Measurements from ENCODE around the gene TRPM5.
A peak's percentile ranks its signal among the peaks of the same experiment; 100 is the strongest.

TRPM5 gene

DNA sequence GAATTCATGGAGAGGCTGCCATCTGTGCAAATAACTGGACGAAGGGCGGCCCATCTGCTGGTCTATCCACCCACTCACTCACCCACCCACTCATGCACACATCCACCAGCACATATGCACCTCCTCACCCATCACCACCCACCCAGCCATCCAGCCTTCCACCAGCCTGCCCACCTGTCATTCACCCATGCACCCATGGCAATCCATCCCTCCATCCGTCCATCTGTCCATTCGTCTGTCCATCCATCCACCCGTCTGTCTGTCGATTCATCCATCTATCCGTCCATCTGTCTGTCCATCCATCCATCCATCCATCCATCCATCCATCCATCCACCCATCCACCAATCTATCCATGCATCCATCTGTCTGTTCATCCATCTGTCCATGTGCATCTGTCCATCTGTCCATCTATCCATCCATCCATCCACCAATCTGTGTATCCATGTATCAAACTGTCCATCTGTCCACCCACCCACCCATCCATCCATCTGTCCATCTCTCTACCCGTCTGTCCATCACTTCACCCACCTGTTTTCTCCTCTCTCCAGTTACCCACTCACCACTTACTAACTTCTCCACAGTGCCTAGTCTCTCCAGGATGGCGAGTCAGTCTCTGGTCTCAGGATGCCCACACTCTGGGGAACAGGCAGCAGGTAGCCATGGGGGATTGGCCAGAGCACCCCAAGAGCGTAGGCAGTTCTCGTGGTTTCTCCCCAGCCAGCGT lies 8.9 kb downstream of the TRPM5 start:
- DNase-seq: no peak

DNA sequence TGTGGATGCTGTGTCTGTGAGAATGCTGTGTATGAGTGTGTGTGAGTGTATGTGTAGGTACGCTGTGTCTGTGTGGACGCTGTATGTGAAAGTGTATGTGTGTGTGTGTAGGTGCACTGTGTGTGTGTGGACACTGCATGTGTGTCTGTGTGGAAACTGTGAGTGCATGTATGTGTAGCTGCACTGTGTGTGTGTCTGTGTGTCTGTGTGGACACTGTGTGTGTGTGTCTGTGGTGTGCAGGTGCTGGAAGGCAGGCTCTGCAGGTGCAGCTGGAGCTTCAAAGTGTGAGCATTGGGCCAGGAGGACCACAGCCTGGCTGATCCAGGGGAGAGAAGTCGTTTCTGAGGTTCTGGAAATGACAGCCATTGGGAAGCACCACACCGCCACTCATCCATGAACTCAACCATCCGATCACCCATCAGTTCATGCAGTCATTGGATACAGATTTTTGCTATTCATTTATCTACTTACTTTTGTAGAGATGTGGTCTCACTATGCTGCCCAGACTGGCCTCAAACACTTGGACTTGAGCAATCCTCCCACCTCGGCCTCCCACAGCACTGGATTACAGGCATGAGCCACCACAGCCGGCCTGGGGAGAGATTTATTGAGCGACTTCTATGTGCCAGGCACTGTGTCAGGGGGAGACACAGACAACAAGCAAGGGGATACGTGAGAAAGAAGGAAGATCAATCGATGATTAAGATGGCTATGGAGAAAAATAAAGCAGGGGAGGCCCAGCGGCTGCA lies 9.6 kb downstream of the TRPM5 start:
- no peak for DNase-seq

DNA sequence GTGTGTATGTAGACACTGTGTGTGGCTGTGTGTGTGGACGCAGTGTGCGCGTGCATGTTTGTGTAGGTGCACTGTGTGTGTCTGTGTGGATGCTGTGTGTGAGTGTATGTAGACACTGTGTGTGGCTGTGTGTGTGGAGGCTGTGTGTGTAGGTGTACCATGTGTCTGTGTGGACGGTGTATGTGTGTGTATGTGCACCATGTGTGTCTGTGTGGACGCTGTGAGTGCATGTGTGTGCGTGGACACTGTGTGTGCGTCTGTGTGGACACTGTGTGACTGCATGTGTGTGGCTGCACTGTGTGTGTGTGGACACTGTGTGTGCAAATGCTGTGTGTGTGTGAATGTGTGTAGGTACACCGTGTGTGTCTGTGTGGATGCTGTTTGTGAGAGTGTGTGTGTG lies 10.3 kb downstream of the TRPM5 start:
- DNase-seq: no peak

DNA sequence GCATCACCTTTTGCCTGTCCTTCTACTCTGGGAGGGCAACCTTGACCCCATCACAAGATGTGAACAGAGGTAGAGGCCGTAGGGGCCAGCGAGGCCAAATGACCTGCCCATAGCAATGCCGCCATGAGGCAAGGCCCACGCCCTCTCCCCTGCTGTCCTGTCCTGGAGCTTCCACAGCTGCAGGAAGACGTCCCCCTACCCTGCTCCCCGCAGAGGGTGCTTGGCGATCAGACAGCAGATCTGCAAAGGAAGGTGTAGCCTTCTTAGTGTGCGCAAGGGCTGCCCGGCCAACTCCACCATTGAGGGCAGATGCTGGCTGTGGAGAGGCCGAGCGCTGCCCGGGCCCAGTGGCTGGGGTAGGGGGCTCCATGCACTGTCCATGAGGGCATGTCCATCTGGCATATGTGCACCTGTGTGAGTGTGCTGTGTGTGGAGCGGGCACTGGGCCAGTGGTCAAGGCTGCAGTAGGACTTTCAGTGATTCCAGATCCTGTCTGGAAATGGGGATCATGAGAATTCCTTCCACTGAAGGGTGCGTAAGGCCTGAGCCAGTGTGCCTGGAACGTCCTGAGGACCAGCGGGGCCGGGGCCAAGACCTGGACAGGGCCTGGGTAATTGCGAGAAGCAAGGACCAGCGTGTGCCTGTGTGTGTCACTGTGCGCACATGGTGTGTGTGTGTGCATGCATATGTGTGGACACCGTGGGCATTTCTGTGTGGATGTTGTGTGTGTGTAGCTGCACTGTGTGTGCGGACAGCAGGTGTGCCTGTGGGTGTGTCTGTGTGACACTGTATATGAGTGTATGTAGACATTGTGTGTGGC lies 11.0 kb downstream of the TRPM5 start:
- no peak for DNase-seq

DNA sequence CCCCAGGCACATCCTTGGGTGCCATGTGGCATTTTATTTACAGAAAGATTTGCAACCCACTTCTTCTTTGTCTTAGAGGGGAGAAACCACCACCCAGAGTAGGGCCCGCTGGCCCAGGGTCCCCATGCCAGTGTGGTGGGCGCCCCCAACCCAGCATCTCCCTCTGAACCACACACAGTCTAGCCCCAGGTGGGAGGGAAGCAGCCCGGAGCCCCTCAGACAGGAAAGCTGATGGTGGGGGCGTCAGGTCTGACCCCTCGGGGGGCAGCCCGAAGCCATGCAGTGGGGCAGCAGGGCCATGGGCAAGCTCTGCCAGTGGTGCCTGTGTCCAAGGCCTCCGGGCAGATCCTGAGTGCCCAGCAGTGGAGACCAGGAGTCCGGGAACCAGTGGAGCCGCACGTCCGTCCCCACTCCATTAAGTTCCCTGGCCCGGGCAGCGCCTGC lies 11.7 kb downstream of the TRPM5 start:
- no peak for DNase-seq

DNA sequence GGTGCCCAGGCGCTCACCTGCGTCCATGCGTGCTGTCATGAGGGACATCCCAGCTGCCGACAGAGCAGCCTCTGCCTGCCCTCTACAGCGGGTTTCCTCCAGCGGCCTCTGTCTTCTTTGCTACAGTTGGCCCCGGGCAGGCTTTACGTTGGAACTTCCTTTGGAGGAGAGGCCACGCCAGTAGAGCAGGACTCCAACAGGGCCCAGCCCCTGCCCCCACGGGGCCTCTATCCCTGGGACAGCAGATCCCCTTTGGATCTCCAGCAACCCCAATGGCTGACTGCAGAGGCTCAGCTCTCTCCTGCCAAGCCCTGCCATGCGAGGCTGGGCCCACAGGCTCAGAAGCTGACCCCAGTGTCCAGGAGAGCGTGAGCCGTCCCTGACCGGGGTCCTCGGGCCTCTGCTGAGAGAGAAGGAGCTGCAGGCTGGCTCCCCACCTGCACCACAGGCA lies 12.1 kb downstream of the TRPM5 start:
- no peak for DNase-seq

DNA sequence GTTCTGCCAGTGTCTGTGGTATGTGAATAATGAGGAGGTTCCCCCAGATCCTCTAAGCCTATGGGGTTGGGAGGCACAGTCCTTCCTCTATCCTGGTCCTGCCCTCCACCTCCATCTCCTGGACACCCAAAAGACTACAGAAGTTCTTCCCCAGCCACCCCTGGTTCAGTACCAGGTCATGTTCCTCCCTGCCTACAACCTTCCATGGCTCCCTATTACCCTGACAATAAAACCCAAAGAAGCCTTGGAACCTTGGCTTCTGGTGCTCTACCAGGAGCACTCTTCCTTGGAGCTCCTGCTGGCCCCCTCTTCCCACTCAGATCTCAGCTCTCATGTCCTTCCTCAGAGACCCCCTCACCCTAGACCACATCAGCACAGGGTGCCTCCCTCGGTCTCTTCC lies 12.9 kb downstream of the TRPM5 start:
- DNase-seq: no peak

DNA sequence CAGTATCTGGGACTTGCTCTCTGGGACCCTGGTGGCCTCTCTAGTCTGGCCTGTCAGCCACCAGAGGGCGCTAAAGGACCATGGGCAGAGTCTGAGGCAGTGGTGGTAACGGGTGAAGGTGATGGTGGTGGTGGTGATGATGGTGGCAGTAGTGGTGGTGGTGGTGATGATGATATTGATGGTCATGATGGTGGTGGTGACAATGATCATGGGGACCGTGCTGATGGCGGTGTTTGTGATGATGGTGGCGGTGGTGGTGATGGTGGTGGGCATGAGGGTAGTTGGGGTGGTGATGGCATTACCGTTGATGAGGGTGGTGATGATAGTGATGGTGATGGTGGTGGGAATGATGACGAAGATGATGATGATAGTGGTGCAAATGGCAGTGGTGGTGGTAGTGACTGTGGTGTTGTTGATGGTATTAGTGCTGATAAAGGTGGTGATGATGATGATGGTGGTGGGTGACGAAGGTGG lies 16.0 kb downstream of the TRPM5 start:
- peak; percentile 74 for DNase-seq

DNA sequence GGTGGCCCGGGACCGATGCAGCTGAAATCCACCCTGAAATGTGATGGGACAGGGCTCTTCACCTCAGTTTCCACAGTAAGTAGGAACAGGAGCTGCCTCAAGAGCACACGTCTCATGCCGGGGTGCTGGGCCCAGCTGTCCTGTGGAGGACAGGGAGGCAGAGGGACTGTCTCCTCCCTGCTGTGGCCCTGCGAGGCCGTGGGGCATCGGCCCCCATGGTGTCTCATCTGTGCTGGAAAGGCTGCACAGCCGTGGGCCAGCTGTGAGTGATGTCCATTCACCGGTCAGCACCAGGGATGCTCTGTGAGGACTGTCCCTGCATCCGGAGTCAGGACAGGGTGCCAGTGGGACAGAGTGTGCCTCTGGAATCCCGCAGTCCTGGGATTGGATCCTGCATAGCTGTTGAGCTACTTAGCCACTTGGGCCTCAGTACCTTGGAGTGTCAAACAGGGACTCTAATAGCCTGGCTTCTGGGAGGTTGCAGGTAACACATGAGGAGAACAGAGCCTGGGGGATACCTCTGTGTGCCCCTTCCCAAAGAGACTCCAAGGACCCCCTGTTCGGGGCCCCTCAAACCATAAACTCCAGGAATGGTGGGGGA lies 16.5 kb downstream of the TRPM5 start:
- DNase-seq: no peak

DNA sequence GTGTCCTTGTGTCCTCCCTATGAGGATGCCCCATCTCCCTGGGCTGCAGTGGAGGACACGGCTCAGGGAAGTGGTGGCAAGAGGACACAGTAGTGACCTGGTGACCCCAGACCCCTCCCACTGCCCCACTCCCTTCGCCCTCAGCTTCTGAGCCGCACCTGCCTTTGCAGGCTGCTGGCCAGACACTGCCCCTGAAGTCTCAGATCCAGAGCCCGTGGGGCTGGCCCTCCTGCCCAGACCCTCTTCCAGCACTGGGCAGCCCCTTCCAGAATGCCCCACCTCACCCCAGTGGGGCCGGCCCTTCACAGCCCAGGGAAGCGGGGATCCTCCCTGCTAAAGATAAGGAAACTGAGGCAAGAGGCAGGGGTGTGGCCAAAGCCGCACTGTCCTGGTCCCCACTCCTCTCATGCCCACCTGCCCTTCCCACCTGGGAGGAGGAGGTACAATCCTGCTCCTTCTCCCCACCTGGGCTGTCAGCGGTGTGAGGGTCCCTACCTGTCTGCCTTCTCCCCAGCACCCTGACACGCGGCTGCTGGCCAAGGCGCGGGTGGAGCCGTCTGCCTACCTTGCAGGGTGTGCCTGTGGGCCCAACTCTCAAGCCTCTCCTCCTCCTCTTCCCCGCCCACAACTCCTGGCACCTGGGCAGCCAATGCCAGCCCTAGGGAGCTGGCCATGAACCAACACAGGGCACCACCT lies 17.3 kb downstream of the TRPM5 start:
- no peak for DNase-seq

DNA sequence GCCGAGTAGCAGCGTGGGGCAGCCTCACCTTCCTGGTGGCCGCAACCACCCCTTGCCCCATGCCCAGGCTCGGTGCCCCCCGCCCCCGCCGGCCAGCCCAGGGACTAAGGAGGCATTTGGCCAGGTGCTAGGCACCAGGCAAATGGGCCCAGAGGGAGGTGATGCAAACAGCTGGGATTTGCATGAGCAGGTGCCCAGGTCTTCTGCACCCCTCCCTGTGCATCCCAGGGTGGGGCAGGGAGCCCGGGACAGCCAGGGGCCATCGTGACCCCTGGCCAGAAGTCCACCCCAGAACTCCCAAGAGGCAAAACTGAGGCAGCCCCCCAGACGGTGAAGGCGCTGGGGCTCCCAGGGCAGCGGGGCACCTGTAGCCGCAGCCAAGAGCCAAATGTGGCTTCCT lies 18.1 kb downstream of the TRPM5 start:
- DNase-seq: no peak

DNA sequence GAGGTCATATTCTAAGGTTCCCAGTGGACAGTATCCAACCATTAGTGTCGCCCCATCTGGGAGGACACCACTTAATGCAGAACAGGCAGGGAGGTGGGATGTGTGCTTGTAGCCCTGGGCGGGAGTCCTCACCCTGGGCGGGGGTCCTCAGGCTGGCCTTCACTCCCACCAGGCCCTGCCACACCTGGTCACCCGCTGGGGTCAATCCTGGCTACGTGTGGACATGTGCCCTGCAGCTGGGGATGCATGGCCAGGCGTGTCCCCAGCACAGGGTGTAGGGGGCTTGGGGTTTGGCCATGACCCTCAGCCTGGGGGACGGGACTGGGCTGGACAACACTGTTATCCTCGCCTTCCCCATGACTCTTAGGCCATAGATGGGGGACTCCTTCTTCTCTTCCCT lies 18.8 kb downstream of the TRPM5 start:
- no peak for DNase-seq

DNA sequence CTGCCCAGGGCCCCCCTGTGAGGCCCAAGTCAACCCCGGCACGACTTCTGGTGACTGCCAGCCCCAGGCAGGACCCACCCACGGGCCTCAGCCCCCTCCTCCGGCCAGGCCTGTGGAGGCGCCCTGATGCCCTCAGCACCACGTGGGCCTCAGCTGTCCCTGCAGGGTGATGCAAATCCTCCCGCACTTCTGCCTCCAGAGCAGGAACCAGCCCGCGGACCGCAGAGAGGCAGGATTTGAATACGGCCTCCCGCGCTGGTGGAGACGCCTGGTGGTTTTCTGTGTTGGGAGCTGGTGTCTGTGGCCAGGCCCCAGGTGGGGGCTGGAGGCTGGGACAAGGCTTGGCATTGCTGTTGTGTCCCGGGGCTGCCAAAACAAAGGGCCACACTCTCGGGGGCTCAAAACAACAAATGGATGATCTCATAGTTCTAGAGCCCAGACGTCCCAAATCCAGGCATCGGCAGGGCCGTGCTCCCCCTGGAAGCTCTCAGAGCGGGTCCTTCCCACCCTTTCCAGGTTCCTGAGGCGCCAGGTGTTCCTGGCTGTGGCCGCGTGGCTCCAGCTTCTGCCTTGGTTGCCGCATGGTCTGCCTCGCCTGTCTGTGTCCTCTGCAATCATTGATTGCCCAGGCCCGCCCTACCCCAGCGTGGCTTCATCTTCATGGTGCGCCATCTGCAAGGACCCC lies 19.4 kb downstream of the TRPM5 start:
- DNase-seq: no peak

DNA sequence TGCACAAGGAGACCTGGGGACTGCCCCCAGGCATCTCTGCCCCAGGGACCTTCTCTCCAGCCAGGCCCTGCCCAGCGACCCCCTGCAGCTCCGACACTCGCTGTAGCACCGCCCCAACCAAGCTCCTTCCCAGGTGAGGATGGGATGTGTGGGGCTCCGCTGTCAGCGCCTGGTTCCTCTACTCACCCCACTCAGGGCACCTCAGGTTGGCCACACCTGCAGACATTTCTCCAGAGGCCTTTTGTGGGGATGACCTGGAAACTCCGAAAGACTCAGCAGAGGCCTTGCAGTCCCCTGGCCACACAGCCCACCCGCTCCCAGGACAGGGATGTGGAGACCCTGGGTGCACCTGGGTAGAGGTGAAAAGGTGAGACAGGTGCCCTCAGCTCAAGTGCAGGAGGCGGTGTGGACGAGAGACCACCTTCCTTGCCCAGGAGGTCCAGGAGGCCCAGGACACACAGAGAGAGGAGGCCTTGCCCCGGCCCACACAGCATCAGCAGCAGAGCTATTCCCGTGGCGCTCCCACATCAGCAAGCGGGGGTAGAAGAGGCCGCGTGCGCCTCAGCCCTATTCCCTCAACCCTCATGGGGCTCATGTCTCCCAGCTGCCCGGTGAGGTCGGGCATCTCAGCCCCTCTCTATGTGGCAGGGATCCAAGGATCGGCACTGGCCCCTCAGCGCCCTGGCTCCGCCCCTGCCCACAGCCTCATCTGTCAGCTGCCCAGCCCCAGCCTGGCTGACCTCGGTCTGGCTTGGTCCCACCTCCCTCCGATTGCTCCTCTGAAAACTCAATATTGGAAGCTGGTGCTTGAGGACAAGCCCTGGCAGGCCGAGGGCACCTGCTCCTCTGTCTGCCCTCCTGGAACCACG lies 20.9 kb downstream of the TRPM5 start:
- DNase-seq: no peak

DNA sequence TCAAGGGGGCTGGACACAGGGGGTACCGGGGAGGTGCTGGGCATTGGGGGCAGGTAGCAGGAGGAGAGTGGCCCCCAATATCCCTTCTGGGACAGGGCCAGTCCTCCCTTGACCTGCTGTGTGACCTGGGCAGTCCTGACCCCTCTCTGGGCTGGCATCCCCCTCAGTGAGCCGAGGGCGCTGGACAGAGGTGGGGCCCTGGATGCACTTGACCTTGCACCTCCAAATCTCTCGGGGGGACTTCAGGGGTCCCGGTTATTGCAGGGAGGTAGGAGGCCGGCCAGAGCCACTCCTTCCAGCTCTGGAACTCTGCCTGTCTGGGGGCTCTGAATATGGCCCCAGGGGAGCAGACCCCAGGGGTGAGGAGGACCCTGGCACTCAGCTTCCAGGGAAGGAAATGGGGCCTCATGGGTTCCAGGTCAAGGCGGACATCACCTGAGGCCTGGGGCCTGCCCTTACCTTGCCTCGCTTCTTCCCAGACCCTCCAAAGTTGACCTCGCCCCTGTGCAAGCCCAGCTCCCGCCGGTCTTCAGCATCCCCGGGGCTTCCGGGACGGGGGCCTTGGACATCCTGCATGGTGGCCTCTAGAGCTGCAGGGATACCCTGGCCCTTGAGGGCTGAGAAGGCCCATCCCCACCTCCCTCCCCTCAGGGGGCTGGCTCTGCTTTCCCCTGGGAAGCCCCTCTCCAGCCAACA lies 21.7 kb downstream of the TRPM5 start:
- DNase-seq: no peak

DNA sequence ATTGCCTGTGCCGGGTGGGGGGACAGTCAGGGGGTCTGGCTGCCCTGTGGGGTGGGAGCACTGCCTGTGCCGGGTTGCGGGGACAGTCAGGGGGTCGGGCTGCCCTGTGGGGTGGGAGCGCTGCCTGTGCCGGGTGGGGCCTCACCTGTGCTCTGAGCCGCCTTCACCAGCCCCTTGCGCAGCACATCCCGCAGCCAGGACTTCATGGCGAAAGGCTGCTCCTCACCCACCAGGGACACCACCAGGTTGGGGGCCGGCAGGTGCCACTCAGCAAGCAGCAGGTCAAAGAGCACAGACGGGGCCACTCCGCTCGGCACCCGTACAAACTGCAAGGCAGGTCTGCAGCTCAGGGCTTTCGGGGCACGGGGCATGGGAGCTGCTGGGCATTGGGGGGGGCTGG lies 22.3 kb downstream of the TRPM5 start:
- no peak for DNase-seq

DNA sequence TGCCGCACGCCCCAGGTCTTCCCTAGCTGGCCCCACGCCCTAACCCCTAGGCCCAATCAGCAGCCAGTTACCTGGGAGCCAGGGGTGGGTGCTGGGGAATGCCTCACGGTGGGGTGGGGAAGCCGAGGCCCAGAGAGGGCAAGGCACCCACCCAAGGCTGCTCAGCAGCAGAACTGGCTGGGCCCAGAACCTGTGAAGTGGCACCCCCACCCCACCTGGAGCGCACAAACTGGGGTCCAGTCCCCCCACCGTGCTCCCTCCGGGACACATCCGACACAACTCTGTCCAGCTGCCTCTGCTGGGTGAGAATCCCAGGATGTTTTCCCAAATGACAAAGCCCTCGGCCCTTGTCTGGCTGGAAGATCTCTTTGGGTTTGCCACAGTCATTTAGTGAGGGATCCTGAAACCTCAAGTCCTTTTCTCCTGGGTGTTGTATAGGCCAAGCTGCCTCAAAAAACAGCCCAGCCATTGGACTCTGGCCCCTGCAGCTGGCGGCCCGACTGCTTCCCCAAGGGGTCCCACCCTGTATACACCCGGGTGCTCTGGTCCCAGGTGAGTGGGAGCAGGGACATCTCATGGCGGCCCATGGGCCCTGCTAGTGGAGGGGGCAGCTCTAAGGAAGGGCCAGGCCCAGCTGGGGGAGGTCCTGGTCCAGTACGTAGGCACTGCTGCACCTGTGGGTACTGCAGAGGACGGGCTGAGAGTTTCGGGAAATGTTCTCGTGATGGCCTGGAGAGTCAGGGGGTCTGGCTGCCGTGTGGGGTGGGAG lies 22.9 kb downstream of the TRPM5 start:
- DNase-seq: no peak

DNA sequence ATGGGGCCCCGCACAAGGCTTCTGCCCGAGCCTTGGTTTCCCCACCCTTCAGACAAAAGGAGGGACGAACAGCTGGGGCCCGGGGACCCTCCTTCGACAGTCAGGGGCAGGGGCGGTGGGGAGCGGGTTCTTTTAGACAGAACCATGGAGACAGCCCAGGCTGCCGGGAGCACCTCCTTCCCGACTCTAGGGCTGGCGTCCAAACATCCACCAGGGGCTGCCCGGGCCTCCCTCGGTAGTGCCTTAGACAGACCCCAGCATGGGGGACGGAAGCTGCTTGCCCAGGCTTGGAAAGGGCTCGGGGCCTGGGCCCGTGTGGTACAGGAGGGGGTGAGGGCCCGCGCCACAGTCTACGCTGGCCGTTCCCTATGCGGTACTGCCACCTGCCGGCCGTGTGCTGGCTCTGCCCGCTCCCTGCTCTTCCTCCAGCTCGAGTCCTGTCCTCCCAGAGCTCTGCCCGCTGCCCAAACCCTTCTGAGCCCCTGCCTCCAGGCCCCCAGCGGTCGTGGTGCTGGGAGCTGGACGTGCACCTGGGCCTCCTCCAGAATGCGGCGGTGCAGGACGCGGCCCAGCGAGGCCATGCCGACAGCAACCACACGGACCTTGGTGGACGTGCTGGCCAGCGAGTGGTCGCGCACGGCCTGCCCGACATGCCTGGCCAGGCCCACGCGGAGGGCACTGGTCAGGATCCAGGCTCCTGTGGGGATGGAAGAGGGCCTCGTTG lies 23.6 kb downstream of the TRPM5 start:
- DNase-seq: peak; percentile 52
